Measurements from ENCODE around the gene SLC25A48.

DNA sequence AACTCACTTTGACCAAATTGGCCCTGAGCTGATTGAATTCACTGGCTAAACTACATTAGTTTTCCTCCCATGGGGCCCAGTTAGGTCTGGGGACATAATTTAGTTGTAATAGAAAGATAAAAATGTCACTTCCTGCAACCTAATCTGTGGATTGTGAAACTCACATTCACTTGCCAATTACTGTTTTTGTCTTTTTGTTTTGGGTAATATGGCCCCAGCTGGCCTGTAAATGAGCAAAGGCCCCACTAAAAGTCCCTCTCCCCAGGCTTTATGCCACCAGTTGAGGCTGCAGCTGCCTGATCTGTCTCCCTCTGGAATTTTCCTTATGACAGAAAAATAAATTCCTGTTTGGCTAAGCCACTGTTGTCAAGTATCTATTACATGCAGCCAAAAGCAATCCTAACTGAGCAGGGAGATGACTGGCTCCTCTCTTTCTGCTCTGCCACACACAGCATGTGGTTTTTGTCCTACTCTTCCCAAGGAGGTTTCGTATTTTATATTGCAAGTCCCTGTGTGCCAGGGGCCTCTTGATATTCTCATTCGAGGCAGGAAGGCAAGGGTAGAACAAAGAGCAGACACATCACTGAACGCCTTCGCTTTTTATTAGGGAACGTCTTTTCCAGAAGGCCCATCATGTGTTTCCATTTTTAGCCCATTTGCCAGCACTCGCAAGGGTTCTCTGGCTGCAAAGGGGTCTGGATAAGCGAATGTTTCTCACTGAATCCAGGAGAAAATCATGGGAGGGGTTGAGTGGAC, 24.1 kb upstream of the SLC25A48 start:
- no peak for TF ChIP-seq EZH2phosphoT487 (IDR thresholded peaks at IDR 0.05; ENCODE audit: borderline replicate concordance, low read length)
- TF ChIP-seq, protein P1, sequence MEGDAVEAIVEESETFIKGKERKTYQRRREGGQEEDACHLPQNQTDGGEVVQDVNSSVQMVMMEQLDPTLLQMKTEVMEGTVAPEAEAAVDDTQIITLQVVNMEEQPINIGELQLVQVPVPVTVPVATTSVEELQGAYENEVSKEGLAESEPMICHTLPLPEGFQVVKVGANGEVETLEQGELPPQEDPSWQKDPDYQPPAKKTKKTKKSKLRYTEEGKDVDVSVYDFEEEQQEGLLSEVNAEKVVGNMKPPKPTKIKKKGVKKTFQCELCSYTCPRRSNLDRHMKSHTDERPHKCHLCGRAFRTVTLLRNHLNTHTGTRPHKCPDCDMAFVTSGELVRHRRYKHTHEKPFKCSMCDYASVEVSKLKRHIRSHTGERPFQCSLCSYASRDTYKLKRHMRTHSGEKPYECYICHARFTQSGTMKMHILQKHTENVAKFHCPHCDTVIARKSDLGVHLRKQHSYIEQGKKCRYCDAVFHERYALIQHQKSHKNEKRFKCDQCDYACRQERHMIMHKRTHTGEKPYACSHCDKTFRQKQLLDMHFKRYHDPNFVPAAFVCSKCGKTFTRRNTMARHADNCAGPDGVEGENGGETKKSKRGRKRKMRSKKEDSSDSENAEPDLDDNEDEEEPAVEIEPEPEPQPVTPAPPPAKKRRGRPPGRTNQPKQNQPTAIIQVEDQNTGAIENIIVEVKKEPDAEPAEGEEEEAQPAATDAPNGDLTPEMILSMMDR (IDR thresholded peaks at IDR 0.05; ENCODE audit: low read depth, low read length, poor library complexity, severe bottlenecking) = no peak

All from DOHH2 (cell line).